GM13977 (cell line): ENCODE results near the gene CDA.

ENCODE experiments used
- DNase-seq: peaks from one replicate; pipeline ENCODE4 v3.0.0; 2012; ENCODE audit warnings: low spot score
- in situ Hi-C: fragments of 300-500 bp; cut with MboI; formaldehyde crosslinking; loops from one replicate; pipeline ENCODE4 v1.12.0; 2022; ENCODE audit warnings: low sequenced_read_pairs, low pct_unique_long_range_greater_than_20kb, mixed read lengths, inconsistent platforms; ENCODE audit not compliant: unreplicated experiment
- TF ChIP-seq, protein P1 (sequence below): IDR thresholded peaks from 2 replicates; pipeline ENCODE4 v1.5.1; 2012; ENCODE audit warnings: mild to moderate bottlenecking, control low read depth; ENCODE audit not compliant: insufficient read depth; ENCODE audit errors: extremely low read depth, missing control alignments

The CDA gene

DNA sequence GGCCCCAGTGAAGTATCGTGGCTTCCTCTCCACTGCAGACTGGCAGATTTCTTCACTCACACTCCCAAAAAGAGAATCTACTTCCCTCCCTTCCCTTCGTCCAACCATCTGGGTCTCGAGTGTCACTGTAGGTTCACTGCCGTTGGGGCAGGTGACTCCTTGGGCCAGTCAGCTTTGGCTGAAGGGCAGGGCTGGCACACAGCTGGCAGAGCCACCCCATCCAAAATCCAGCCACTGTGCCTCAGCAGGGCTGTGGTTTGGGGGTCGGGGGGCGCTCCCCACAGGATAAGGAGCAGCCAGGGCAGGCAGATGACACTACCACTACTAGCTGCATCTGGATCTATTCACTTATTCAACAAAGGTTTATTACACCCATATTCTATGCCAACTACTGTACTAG is 54.2 kb downstream of the CDA start:
- no peak for DNase-seq
- in situ Hi-C loops: loop anchor here (25.0 kb wide), 1 partner anchor 106 kb away; no protein-coding TSS in a partner anchor
- TF ChIP-seq, protein P1, sequence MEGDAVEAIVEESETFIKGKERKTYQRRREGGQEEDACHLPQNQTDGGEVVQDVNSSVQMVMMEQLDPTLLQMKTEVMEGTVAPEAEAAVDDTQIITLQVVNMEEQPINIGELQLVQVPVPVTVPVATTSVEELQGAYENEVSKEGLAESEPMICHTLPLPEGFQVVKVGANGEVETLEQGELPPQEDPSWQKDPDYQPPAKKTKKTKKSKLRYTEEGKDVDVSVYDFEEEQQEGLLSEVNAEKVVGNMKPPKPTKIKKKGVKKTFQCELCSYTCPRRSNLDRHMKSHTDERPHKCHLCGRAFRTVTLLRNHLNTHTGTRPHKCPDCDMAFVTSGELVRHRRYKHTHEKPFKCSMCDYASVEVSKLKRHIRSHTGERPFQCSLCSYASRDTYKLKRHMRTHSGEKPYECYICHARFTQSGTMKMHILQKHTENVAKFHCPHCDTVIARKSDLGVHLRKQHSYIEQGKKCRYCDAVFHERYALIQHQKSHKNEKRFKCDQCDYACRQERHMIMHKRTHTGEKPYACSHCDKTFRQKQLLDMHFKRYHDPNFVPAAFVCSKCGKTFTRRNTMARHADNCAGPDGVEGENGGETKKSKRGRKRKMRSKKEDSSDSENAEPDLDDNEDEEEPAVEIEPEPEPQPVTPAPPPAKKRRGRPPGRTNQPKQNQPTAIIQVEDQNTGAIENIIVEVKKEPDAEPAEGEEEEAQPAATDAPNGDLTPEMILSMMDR: no peak

DNA sequence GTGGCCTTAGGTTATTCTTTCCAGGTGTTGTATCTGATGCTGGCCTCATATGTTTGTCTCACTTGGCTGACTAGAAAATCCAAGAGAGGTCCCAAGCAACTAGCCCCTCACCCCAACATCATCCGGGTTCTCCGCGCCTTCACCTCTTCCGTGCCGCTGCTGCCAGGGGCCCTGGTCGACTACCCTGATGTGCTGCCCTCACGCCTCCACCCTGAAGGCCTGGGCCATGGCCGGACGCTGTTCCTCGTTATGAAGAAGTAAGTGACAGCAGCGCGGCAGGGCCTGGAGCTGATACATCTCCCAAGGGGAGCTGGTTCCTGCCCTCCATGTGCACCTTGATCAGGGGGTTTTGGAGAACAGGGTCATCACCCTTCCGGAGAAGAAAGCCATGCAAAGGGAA is 55.5 kb downstream of the CDA start:
- TF ChIP-seq, protein P1: no peak
- in situ Hi-C loops: loop anchor here (25.0 kb wide), 1 partner anchor 107 kb away; no protein-coding TSS in a partner anchor
- DNase-seq: no peak

DNA sequence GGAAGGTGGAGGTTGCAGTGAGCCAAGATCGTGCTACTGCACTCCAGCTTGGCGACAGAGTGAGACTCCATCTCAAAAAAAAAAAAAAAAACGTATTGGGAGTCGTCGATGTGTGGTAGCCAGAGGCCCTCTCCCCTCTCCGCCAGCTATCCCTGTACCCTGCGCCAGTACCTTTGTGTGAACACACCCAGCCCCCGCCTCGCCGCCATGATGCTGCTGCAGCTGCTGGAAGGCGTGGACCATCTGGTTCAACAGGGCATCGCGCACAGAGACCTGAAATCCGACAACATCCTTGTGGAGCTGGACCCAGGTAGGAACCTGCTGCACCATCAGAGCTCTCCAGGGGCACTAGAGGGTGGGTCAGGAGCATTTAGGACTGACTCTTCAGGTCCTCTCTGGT is 56.5 kb downstream of the CDA start:
- in situ Hi-C loops: loop anchor here (25.0 kb wide), 1 partner anchor 108 kb away; no protein-coding TSS in a partner anchor
- TF ChIP-seq, protein P1: no peak
- DNase-seq: no peak

DNA sequence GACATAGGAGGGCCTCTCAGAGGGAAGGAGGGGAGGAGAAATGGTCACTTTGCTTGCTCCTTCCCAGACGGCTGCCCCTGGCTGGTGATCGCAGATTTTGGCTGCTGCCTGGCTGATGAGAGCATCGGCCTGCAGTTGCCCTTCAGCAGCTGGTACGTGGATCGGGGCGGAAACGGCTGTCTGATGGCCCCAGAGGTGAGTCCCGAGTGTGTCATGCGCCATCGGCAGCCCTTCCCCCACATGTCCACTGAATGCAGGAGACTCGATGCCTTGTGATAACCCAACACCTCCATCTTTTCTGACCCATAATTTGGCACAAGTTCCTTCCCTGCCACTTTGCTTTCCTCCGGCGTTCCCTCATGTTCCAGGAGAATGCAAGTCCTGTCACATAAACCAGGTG is 59.5 kb downstream of the CDA start:
- TF ChIP-seq, protein P1: no peak
- no peak for DNase-seq
- in situ Hi-C loops: loop anchor here (25.0 kb wide), 1 partner anchor 111 kb away; no protein-coding TSS in a partner anchor

GRCh38 chr1:20648946-20649345 is 60.0 kb downstream of the CDA start:
- TF ChIP-seq, protein P1: no peak
- DNase-seq: no peak
- in situ Hi-C loops: loop anchor here (25.0 kb wide), 1 partner anchor 112 kb away; no protein-coding TSS in a partner anchor

DNA sequence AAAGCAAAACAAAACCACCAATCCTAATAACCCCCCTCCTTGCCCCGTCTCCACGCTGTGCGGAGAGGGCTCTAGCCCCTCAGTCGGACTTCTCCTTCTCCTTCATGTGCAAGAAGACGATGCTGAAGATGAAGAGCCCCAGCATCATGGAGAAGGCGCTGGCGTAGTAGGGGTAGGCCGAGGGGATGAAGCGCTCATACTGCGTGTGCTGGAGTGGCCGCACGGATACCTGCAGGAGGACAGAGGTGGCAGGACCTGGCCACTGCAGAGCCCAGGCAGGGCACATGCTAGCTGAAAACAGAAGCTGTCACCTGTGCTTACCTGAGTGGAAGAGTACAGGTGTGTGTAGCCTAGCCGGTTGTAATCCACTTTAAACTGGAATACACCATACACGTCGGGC is 63.4 kb downstream of the CDA start:
- in situ Hi-C loops: no loop called here
- TF ChIP-seq, protein P1: no peak
- DNase-seq: no peak

- in situ Hi-C loops: no loop called here
- TF ChIP-seq, protein P1: no peak
- no peak for DNase-seq
Observed at GRCh38 chr1:20654104-20654690, 65.3 kb downstream of the CDA start.
